ENCODE results near the gene NMS.

DNA sequence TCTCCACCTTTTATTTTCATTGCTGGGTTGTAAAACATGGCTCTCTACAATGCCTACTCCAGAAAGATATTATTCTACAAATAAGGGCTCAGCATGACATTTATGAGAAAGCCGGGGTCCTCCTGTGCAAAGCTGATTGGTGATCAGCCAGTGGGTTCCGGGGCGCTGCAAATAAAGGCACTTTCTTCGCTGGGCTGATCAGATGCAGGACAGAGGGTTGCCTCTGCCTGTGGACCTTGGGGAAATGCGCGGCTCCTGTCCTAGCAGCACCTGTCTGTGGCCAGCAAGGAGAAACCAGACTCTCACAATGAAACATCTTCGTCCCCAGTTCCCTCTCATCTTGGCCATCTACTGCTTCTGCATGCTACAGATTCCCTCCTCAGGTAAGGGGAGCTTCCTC is at the start of gene NMS:
- no peak for TF ChIP-seq CTCF (IDR thresholded peaks at IDR 0.05)
- TF ChIP-seq POLR2AphosphoS5 (IDR thresholded peaks at IDR 0.05), result no peak
- TF ChIP-seq POLR2A (IDR thresholded peaks at IDR 0.05), result no peak
- no peak for TF ChIP-seq EP300 (IDR thresholded peaks at IDR 0.05)
